T-helper 17 cell (primary cell): Measurements from ENCODE around the gene ALG14. TPM values are rescaled to one million over a fixed set of nuclear protein-coding genes. Genes with fewer than 3 reads are reported as not detected.
"Not testable (repeated sequence)": the region's sequence is repeated elsewhere in the genome, so short reads cannot be mapped to it uniquely, and the experiment has no call there.

Experiments used
- ATAC-seq: fragments of 150-1000 bp; cut with Tn5 transposase; 2 replicates; pipeline ENCODE4 v1.10.0; 2021; ENCODE audit warnings: mild to moderate bottlenecking, moderate library complexity
- DNase-seq, 3 donors: peaks; one replicate each; pipeline versions ENCODE4 v3.0.0 to v3.0.0-alpha.2; 2020 to 2021
- H3K9me3 ChIP-seq: one replicate; pipeline ENCODE4 v1.7.0; 2013; ENCODE audit warnings: low read length, mild to moderate bottlenecking; ENCODE audit not compliant: control insufficient read depth, poor library complexity, severe bottlenecking
- H3K27ac Mint-ChIP-seq: one replicate; pipeline ENCODE4 v1.8.0; 2022; ENCODE audit warnings: mild to moderate bottlenecking, moderate library complexity, mixed read lengths
- H3K27me3 Mint-ChIP-seq: one replicate; pipeline ENCODE4 v1.8.0; 2022; ENCODE audit warnings: mixed read lengths
- H3K36me3 Mint-ChIP-seq: one replicate; pipeline ENCODE4 v1.8.0; 2022; ENCODE audit warnings: low read depth, mixed read lengths
- H3K4me1 Mint-ChIP-seq: one replicate; pipeline ENCODE4 v1.8.0; 2022; ENCODE audit warnings: mild to moderate bottlenecking, mixed read lengths
- H3K4me3 Mint-ChIP-seq: one replicate; pipeline ENCODE4 v1.8.0; 2022; ENCODE audit warnings: mild to moderate bottlenecking, moderate library complexity, mixed read lengths
- total RNA-seq, 4 donors: library from RNA in 2 of 4; stranded (reverse) in 2 of 4; gene quantifications; one replicate each; pipeline ENCODE4 v1.2.3 and lab custom pipeline; 2022 to 2026

The ALG14 gene
- total RNA-seq, 2 donors from 2014 or later = 1.5 to 1.8 TPM

DNA sequence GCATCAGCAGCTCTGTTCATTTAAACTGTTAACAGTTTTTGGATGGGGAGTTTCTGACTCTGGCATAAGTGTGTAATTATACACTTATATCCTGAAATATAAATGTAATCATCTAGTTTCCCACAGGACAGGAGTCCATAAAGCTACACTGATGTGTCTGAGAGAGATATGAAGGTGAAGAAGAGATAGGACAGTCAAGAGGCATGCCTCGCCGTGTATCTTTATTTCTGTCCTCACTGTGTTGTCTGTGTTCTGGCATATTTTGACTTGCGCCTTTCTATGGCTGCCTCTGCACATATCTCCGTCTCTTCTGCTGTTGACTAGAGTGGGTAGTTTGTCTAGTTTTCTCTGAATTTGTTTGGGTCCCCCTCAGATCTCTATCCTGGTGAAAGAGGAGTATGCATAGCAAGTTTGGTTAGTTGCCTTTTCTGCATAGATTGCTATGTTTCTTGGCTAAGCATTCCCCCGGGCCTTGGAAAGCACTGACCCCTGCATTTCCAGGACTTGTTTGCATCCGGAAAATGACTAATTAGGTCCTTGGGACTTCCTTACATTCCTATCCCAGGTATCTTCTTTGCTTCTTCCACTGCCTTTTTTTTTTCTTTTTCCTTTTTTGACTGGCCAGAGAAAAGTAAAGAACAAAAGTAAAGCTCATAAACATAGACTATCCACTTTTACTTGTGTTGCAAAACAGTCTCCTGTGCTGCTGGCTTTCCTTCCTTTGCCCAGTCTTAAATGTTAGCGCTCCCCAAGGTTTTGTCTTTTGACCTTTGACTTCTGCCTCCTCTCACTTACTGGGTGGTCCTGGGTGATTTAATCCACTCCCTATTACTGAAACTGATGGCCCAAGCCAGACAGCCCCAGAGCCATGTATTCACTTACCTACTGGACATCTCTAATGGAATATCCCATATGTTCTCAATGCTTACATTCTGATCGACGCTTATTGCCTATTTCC, 118.2 kb downstream of the ALG14 start:
- peaks cover 6% of the 10 kb centered on the region for H3K27me3 Mint-ChIP-seq
- H3K9me3 ChIP-seq = no peaks in the 10 kb centered on the region
- H3K4me3 Mint-ChIP-seq = no peak overlapping the region
- H3K36me3 Mint-ChIP-seq = no peaks in the 10 kb centered on the region
- no peaks in the 10 kb centered on the region for H3K4me1 Mint-ChIP-seq
- no peak for DNase-seq
- no peak for ATAC-seq
- H3K27ac Mint-ChIP-seq = no peak overlapping the region

DNA sequence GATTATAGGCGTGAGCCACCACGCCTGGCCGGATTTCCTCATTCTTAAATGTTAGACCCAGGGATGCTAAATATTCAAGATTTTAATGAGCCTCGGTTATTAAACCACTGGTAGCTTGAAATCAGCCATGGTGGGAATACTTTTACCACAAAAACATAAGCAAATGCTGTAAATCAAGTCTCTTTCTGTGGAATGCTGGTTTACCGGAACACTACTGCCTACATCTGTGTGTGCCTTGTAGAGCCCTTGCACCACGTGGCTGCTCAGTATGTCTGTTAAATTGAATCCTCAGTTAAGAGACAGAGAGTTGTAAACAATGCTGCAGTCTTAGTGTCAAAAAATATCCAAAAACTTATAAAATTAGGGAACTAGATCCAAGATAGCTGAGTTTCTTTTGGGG, 119.0 kb downstream of the ALG14 start:
- H3K36me3 Mint-ChIP-seq = no peaks in the 10 kb centered on the region
- H3K4me3 Mint-ChIP-seq = no peak overlapping the region
- no peak overlapping the region for H3K27ac Mint-ChIP-seq
- H3K27me3 Mint-ChIP-seq = peaks cover 6% of the 10 kb centered on the region
- DNase-seq (no peak), ATAC-seq (no peak)
- no peaks in the 10 kb centered on the region for H3K4me1 Mint-ChIP-seq
- no peaks in the 10 kb centered on the region for H3K9me3 ChIP-seq

- H3K27me3 Mint-ChIP-seq = peaks cover 11% of the 10 kb centered on the region
- no peak overlapping the region for H3K4me3 Mint-ChIP-seq
- no peaks in the 10 kb centered on the region for H3K36me3 Mint-ChIP-seq
- no peak overlapping the region for H3K27ac Mint-ChIP-seq
- ATAC-seq (no peak), DNase-seq (no peak)
- H3K9me3 ChIP-seq = no peaks in the 10 kb centered on the region
- no peaks in the 10 kb centered on the region for H3K4me1 Mint-ChIP-seq
Observed at GRCh38 chr1:94953107-94953506, 119.6 kb downstream of the ALG14 start.

GRCh38 chr1:94952539-94952938, 120.2 kb downstream of the ALG14 start:
- Mint-ChIP-seq H3K4me1 (no peaks in the 10 kb centered on the region), H3K27ac (no peak overlapping the region), H3K4me3 (no peak overlapping the region), H3K36me3 (no peaks in the 10 kb centered on the region), H3K27me3 (peaks cover 11% of the 10 kb centered on the region)
- ATAC-seq = no peak
- no peak for DNase-seq
- H3K9me3 ChIP-seq = no peaks in the 10 kb centered on the region

GRCh38 chr1:94951509-94952208, 121.1 kb downstream of the ALG14 start:
- H3K27me3 Mint-ChIP-seq = peaks cover 13% of the 10 kb centered on the region
- H3K4me3 Mint-ChIP-seq = no peak overlapping the region
- ATAC-seq (no peak), DNase-seq (no peak)
- H3K36me3 Mint-ChIP-seq = no peaks in the 10 kb centered on the region
- H3K4me1 Mint-ChIP-seq = no peaks in the 10 kb centered on the region
- no peaks in the 10 kb centered on the region for H3K9me3 ChIP-seq
- no peak overlapping the region for H3K27ac Mint-ChIP-seq

DNA sequence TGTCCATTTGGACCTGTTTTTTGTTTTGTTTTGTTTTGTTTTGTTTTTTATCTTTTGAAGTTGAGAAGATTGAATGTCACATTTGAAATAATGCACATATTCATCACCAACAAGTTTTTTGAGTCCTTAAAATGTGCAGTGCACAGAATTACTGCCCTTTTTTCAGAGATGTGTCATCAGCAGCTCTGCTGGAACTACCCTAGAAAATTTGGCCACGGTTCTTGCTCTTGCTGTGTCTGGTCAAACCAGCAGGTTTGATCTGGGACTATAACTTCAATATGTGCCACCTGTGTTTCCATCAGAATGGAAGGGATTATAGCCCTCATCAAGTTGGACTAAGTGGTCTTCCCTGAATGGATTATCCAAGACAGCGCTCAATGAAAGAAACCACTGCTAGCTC, 121.7 kb downstream of the ALG14 start:
- Mint-ChIP-seq H3K4me3 (no peak overlapping the region), H3K36me3 (no peaks in the 10 kb centered on the region), H3K4me1 (no peaks in the 10 kb centered on the region), H3K27ac (no peak overlapping the region), H3K27me3 (peaks cover 19% of the 10 kb centered on the region)
- ATAC-seq (no peak), DNase-seq (no peak)
- no peaks in the 10 kb centered on the region for H3K9me3 ChIP-seq

- Mint-ChIP-seq H3K4me3 (no peak overlapping the region), H3K27me3 (peaks cover 25% of the 10 kb centered on the region), H3K27ac (no peak overlapping the region), H3K4me1 (no peaks in the 10 kb centered on the region), H3K36me3 (no peaks in the 10 kb centered on the region)
- no peaks in the 10 kb centered on the region for H3K9me3 ChIP-seq
- DNase-seq = no peak
- no peak for ATAC-seq
Observed at GRCh38 chr1:94949681-94950661, 122.8 kb downstream of the ALG14 start.

DNA sequence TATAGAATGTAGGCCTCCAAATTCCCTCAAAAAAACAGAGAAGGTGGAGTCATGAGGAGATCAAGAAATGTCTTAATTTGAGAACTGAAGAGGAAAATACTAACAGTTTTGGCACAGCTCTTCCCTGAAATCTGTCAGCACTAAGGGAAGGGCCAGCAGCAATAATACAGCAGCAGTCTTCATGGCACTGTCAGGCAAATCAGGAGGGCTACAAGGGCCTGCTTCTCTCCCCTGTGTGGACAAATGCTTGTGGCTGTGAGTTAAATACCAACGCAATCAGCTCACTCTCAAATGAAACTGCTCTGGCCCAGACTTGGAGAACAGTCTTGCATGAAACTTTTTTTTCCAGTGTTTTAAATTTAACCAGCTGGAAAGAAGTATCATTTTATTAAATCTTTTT, 125.3 kb downstream of the ALG14 start:
- Mint-ChIP-seq H3K27me3 (peaks cover 35% of the 10 kb centered on the region), H3K4me1 (no peaks in the 10 kb centered on the region), H3K4me3 (no peak overlapping the region), H3K27ac (no peak overlapping the region), H3K36me3 (no peaks in the 10 kb centered on the region)
- ATAC-seq (no peak), DNase-seq (no peak)
- H3K9me3 ChIP-seq = no peaks in the 10 kb centered on the region

- no peaks in the 10 kb centered on the region for H3K9me3 ChIP-seq
- H3K27me3 Mint-ChIP-seq = peaks cover 35% of the 10 kb centered on the region
- no peaks in the 10 kb centered on the region for H3K36me3 Mint-ChIP-seq
- no peaks in the 10 kb centered on the region for H3K4me1 Mint-ChIP-seq
- ATAC-seq = no peak
- H3K4me3 Mint-ChIP-seq = no peak overlapping the region
- no peak for DNase-seq
- no peak overlapping the region for H3K27ac Mint-ChIP-seq
Observed at GRCh38 chr1:94946886-94947285, 125.9 kb downstream of the ALG14 start.

DNA sequence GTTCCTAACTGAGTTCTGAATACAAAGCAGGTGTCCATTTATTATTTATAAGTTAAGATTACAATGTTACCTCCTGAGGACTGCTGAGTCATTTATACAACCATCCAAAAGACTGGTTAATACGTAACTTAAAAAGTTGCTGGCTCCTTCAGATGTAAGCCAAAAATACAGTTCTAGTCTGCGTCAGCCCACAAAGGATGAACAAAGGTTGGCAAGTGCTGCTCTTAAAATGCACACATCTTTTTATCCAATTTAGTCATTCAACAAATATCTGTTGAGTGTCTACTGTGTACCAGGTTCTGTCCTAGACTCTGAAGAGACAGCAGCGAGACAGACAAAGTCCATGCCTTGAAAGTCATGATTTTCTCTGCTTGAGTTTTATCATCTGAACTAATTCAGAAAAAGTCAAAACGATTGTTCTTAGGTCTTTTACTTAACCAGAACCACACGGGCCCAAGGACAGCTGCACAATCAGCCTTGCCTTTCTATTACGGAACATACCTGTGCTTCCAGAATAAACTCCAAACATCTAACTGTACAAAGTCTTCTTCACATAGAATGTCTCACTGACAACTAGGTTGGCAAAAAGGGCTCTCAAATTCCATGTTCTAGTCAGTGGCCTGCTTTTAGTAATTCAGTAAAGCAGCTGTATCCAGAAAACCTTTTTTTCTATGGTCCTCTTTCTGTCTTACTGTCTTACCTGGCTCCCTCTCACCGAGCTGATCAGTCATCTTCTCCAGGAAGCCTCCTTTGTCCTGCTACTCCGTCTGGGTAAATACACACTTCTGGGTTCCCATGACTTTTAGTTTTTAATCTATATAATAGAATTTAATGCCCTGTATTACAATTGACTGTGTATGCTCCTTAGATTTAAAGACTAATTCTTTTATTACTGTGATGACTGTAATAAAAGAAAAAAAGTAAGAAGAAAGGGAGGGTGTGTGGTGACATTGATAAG, 130.3 kb downstream of the ALG14 start:
- no peaks in the 10 kb centered on the region for H3K9me3 ChIP-seq
- DNase-seq (no peak), ATAC-seq (no peak)
- peaks cover 4% of the 10 kb centered on the region for H3K36me3 Mint-ChIP-seq
- H3K4me1 Mint-ChIP-seq = no peaks in the 10 kb centered on the region
- H3K4me3 Mint-ChIP-seq = no peak overlapping the region
- H3K27ac Mint-ChIP-seq = no peak overlapping the region
- peaks cover 43% of the 10 kb centered on the region for H3K27me3 Mint-ChIP-seq

DNA sequence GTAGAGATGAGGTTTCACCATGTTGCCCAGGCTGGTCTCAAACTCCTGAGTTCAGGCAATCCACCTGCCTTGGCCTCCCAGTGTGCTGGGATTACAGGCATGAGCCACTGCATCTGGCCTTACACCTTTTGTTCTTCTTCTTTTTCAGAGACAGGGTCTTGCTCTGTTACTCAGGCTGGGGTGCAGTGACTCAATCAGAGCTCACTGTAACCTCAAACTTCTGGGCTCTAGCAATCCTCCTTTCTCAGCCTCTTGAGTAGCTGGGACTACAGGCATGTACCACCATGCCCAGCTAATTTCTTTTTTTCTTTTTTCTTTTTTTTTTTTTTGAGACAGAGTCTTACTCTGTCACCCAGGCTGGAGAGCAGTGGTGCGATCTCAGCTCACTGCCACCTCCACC, 131.3 kb downstream of the ALG14 start:
- not testable (repeated sequence) for ATAC-seq, DNase-seq, H3K27ac Mint-ChIP-seq, H3K9me3 ChIP-seq, H3K4me1 Mint-ChIP-seq, H3K4me3 Mint-ChIP-seq, H3K36me3 Mint-ChIP-seq
- peaks cover 42% of the 10 kb centered on the region for H3K27me3 Mint-ChIP-seq

GRCh38 chr1:94940738-94941137, 132.0 kb downstream of the ALG14 start:
- H3K9me3 ChIP-seq = no peaks in the 10 kb centered on the region
- peaks cover 4% of the 10 kb centered on the region for H3K36me3 Mint-ChIP-seq
- peaks cover 42% of the 10 kb centered on the region for H3K27me3 Mint-ChIP-seq
- no peak overlapping the region for H3K4me3 Mint-ChIP-seq
- peaks cover 2% of the 10 kb centered on the region for H3K4me1 Mint-ChIP-seq
- no peak overlapping the region for H3K27ac Mint-ChIP-seq
- DNase-seq (no peak), ATAC-seq (no peak)
